Prostate gland (tissue), 2 donors: Measurements from ENCODE around the gene ZMIZ1. TPM values are rescaled to one million over a fixed set of nuclear protein-coding genes. Genes with fewer than 3 reads are reported as not detected.

Experiments
- DNase-seq: peaks from one replicate; pipeline ENCODE4 v3.0.0-alpha.2; 2019; ENCODE audit warnings: low spot score
- H3K27ac ChIP-seq, 2 donors: fragments of 200-600 bp; sonication (generic); 2 replicates each; pipeline ENCODE4 v1.5.1; 2017 to 2019
- H3K27me3 ChIP-seq: fragments of 200-600 bp; sonication (generic); replicated peaks from 2 replicates; pipeline ENCODE4 v1.5.1; 2019; ENCODE audit not compliant: insufficient read depth
- H3K36me3 ChIP-seq, 2 donors: fragments of 200-600 bp; sonication (generic); 1 replicate in 1 of 2; 2 replicates in 1 of 2; pipeline versions ENCODE4 v1.5.1 to v1.8.1; 2017 to 2019
- H3K4me1 ChIP-seq: fragments of 200-600 bp; sonication (generic); replicated peaks from 2 replicates; pipeline ENCODE4 v1.5.1; 2019
- H3K4me3 ChIP-seq, 2 donors: fragments of 200-600 bp; sonication (generic); 2 replicates each; pipeline ENCODE4 v1.5.1; 2017 to 2019
- H3K9me3 ChIP-seq: fragments of 200-600 bp; sonication (generic); 2 replicates; pipeline ENCODE4 v1.5.1; 2017
- POLR2A ChIP-seq: fragments of 450-650 bp; IDR thresholded peaks from one replicate; pipeline ENCODE4 v1.6.1; 2016; ENCODE audit warnings: antibody characterized with exemption, mild to moderate bottlenecking
- POLR2AphosphoS5 ChIP-seq: sonication (generic); formaldehyde crosslinking; IDR thresholded peaks from one replicate; pipeline ENCODE4 v1.6.1; 2017; ENCODE audit warnings: antibody characterized with exemption
- WGBS: methylation state at CpG from one replicate; pipeline ENCODE4 v1.1.5; 2018; 5-methylcytosine and 5-hydroxymethylcytosine counted together
- intact Hi-C: fragments of 100-400 bp; cut with DNase I; formaldehyde crosslinking; loops from one replicate; pipeline ENCODE4 v1.14.2; 2022
- total RNA-seq, 2 donors: library from RNA; depleted of rRNA; stranded (reverse); fragments of >200 nt; gene quantifications; one replicate each; pipeline ENCODE4 v1.1.0, GENCODE V29; 2016
- TF ChIP-seq, protein P1 (sequence below), 4 experiments: fragments of 200-600 bp in 2 of 4; fragments of 450-650 bp in 2 of 4; sonication (generic) in 2 of 4; IDR thresholded peaks; 1 replicate in 3 of 4; 2 replicates in 1 of 4; pipeline ENCODE4 v1.5.1; 2016 to 2019; ENCODE audit warnings: antibody characterized with exemption in 4 of 4, mild to moderate bottlenecking in 2 of 4, moderate library complexity in 2 of 4

Gene ZMIZ1
- total RNA-seq, 2 donors from 2014 or later, result 69.6 to 78.5 TPM

DNA sequence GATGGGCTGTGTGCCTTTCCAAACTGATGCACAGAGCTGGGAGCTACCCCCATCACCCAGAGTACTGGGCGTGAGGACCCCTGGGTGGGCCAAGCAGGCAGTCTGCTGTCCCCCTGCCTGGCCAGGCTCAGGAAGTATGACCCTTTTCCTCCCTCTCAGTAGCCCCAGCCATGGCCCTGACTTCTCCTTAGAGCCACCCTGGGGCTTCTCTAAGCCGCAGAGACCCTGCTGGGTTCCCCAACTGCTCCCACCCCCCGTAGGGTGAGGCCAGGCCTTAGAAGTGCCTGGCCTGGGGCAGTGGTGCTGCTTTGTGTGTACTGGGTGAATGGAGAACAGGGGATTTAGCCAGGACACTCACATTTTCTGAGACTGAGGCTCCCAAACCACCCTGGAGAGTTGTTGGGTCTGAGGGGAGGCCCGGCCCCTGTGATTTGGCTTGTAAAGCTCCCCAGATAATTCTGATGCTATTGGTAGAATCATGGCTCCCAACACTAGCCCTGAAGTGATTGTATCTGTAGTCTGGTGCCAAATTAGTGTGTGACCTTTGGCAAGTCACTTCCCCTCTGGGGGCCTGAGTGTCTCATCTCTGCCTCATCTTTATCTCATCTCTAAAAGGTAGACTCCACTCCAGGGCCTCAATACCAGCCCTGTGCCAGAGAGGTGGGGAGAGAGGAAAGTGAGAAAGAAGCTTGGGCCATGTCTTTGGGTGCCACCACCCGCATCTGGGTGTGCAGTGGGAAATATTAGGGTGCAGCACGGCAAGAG lies 178.8 kb downstream of the ZMIZ1 start:
- H3K4me1 ChIP-seq, result peaks cover 18% of the 10 kb centered on the region

DNA sequence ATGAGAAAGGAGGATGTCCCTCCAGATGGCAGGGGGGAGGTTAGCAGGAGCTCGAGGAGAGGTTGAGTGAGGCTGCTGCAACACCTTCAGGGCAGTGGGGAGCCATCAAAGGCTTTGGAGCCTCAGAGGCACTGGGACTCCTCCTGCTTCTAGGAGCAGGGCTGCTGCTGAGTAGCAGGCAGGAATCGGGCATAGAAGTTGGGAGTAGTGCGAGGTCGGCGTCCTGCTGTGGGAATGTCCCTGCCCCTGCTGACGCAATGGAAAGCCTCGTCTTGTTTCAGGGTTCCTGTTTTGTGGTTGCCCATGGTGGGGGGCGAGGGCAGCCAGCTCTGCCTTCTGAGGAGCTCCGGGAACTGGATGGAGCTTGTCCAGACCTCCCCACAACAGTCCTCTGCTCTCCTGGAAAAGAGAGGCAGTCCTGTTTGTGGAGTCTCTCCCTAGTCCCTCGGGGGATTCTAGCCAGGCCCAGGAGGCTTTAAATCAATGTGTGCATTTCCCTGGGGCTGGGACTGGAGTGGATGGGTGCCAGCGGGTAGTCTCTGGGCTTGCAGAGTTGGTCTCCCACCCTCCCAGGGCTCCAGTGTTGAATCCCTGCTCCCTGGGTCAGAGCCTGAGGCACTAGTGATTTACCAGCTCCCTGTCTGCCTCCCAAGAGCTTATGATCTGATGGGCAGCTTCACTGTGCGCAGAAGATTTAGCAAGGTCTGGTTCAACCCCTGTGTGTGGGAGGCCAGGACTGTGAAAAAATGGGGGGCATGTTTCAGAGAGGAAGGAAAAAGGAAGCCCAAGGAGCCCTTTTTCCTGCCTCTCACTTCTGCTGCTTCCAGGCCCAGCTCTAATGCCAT lies 179.8 kb downstream of the ZMIZ1 start:
- WGBS, result 51% methylated on average over 12 of the region's 12 CpGs
- DNase-seq, result no peak
- Histone ChIP-seq H3K9me3 (no peaks in the 10 kb centered on the region), H3K27me3 (no peaks in the 10 kb centered on the region), H3K4me1 (peaks cover 18% of the 10 kb centered on the region), H3K4me3 (no peak overlapping the region), H3K36me3 (no peaks in the 10 kb centered on the region), H3K27ac (peak overlapping the region; percentile 63 to 69)
- intact Hi-C loops, result no loop called here
- TF ChIP-seq, protein P1, sequence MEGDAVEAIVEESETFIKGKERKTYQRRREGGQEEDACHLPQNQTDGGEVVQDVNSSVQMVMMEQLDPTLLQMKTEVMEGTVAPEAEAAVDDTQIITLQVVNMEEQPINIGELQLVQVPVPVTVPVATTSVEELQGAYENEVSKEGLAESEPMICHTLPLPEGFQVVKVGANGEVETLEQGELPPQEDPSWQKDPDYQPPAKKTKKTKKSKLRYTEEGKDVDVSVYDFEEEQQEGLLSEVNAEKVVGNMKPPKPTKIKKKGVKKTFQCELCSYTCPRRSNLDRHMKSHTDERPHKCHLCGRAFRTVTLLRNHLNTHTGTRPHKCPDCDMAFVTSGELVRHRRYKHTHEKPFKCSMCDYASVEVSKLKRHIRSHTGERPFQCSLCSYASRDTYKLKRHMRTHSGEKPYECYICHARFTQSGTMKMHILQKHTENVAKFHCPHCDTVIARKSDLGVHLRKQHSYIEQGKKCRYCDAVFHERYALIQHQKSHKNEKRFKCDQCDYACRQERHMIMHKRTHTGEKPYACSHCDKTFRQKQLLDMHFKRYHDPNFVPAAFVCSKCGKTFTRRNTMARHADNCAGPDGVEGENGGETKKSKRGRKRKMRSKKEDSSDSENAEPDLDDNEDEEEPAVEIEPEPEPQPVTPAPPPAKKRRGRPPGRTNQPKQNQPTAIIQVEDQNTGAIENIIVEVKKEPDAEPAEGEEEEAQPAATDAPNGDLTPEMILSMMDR (IDR thresholded peaks at IDR 0.05), result no peak
- no peak for TF ChIP-seq POLR2AphosphoS5
- TF ChIP-seq POLR2A, result no peak

More for the DNA sequence above, 178.8 kb downstream of the ZMIZ1 start:
- Histone ChIP-seq H3K9me3 (no peaks in the 10 kb centered on the region), H3K27me3 (no peaks in the 10 kb centered on the region), H3K27ac (peak overlapping the region; percentile 63 to 69), H3K36me3 (no peaks in the 10 kb centered on the region), H3K4me3 (no peak overlapping the region)
- intact Hi-C loops, result no loop called here
- TF ChIP-seq POLR2AphosphoS5 (no peak), POLR2A (no peak)
- TF ChIP-seq, protein P1 (IDR thresholded peaks at IDR 0.05), result no peak
- no peak for DNase-seq
- WGBS, result 90% methylated on average over 6 of the region's 6 CpGs

DNA sequence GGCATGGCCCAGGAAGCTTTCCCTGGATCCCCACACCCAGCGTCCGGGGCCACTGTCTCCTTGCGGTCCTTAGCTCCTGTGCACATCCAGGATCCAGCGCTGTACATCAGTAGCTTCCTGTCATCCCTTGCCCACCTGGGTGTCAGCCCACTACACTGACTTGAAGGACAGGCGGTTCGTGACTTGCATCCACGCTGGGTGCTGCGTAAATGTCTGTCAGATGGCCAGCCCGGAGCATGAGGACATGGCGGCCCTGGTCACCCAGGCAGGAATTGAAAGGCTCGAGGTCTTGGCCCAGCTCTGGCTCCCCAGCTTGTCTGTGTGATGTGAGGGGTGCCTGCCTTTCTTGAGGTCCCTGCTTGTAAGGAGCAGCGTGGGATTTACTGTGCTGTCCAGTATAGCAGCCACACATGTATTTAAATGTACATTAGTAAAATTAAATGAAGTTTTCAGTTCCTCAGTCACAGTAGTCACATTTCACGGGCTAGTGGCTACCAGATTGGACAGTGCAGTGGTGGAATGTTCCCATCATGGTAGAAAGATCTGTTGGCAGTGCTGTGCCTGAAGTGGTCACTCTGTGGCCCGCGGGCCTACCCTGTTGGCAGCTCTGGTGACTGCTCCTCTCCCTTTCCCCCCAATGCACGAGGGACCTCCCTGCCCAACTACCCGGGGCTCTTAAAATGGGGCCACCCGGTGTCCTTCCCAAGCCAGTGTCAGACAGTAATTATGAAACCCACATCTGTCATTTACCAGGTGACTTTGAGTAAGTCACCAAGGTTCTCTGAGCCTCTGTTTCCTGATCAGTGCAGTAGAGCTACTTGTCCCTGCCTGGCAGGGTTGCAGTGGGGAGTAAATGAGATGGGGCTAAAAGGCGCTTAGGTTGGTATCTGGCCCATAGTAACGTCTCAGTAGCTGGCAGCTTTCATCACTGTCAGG lies 180.7 kb downstream of the ZMIZ1 start:
- no peak for DNase-seq
- H3K36me3 ChIP-seq, result no peaks in the 10 kb centered on the region
- H3K4me1 ChIP-seq, result peaks cover 18% of the 10 kb centered on the region
- TF ChIP-seq POLR2AphosphoS5 (no peak), POLR2A (no peak)
- TF ChIP-seq, protein P1 (IDR thresholded peaks at IDR 0.05), result no peak
- no peak overlapping the region for H3K4me3 ChIP-seq
- WGBS, result 85% methylated on average over 20 of the region's 20 CpGs
- intact Hi-C loops, result no loop called here
- H3K27me3 ChIP-seq, result no peaks in the 10 kb centered on the region
- no peaks in the 10 kb centered on the region for H3K9me3 ChIP-seq
- peak overlapping the region; percentile 9 to 21 for H3K27ac ChIP-seq

DNA sequence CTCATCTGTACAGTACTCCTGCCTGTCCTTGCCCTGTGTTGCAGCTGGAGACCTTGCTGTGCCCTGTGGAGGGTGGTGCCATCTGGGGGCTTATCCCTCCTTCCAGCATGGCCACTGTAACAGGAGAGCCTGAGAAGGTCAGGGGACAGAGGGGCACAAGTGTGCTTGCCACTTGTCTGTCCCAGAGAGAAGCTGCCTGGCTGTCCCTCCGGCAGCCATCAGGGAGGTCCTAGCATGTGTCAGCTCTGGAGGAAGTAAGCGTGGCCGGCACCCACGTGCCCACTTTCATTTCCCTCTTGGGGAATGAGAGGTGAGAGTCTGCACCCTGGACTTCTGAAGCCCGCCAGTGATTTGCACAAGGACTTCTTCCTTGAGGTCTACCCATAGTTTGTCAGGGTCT lies 181.5 kb downstream of the ZMIZ1 start:
- 83% methylated on average over 5 of the region's 5 CpGs for WGBS
- Histone ChIP-seq H3K27ac (peak overlapping the region in 1 of 2 donors; percentile 9), H3K9me3 (no peaks in the 10 kb centered on the region), H3K27me3 (no peaks in the 10 kb centered on the region), H3K4me1 (peaks cover 18% of the 10 kb centered on the region), H3K4me3 (no peak overlapping the region), H3K36me3 (no peaks in the 10 kb centered on the region)
- no peak for DNase-seq
- intact Hi-C loops, result no loop called here
- TF ChIP-seq, protein P1 (IDR thresholded peaks at IDR 0.05), result no peak
- TF ChIP-seq POLR2AphosphoS5, result no peak
- TF ChIP-seq POLR2A, result no peak
